HepG2 (cell line): Measurements from ENCODE around the gene KLF7. TPM values are rescaled to one million over a fixed set of nuclear protein-coding genes. Genes with fewer than 3 reads are reported as not detected.

Source experiments
- ATAC-seq: fragments of 200-7000 bp; cut with Tn5 transposase; 3 replicates; pipeline ENCODE4 v1.9.1; 2020; ENCODE audit warnings: mild to moderate bottlenecking, moderate library complexity
- BruUV-seq: library from RNA; stranded (reverse); fragments of 400-500 nt; replicated peaks from 2 replicates; lab custom pipeline; 2021; lab: Mats Ljungman, UMichigan
- CTCF ChIA-PET: fragments of 300-600 bp; formaldehyde crosslinking; extraction: SDS; loops from one replicate; lab custom pipeline; 2021; ENCODE audit warnings: low total read pairs, inconsistent platforms, low intra/inter-chr PET ratio; lab: Yijun Ruan, JAX
- POLR2A ChIA-PET: fragments of 350-600 bp; sonication (Branson Sonifier 250); formaldehyde crosslinking; loops from one replicate; lab custom pipeline; 2020; ENCODE audit warnings: antibody characterized with exemption, inconsistent platforms; lab: Yijun Ruan, JAX
- DNase-seq: peaks from one replicate; pipeline ENCODE4 v3.0.0-alpha.2; 2015; ENCODE audit warnings: low spot score
- FAIRE-seq: peaks from 3 replicates; lab custom pipeline; 2011; peaks lifted over from hg19 to GRCh38; lab: Jason Lieb, UNC
- H2AFZ ChIP-seq: one replicate; pipeline ENCODE4 v1.6.1; 2011; ENCODE audit warnings: low read length, inconsistent platforms
- H3K27ac ChIP-seq: fragments of 300-600 bp; 3 replicates; pipeline ENCODE4 v1.8.0; 2011; ENCODE audit warnings: mixed run types, mild to moderate bottlenecking, mixed read lengths, low read length, inconsistent platforms; ENCODE audit not compliant: insufficient read depth; ENCODE audit errors: extremely low read length
- H3K27me3 ChIP-seq, 2 experiments: fragments of 200-600 bp in 1 of 2; 2 replicates in 1 of 2; 3 replicates in 1 of 2; pipeline versions ENCODE4 v1.6.0 to v1.8.0; 2011; ENCODE audit warnings: low read length in 2 of 2, mild to moderate bottlenecking in 2 of 2, moderate library complexity in 2 of 2, inconsistent platforms in 1 of 2; ENCODE audit not compliant: insufficient read depth in 2 of 2, control insufficient read depth in 1 of 2
- H3K36me3 ChIP-seq, 2 experiments: fragments of 200-600 bp in 1 of 2; replicated peaks in 1 of 2; 2 replicates in 1 of 2; 3 replicates in 1 of 2; pipeline versions ENCODE4 v1.5.1 to v1.8.0; 2011; ENCODE audit warnings: low read length in 2 of 2, inconsistent platforms in 1 of 2; ENCODE audit not compliant: insufficient read depth in 2 of 2, control insufficient read depth in 1 of 2
- H3K4me1 ChIP-seq: 2 replicates; pipeline ENCODE4 v1.5.1; 2012; ENCODE audit warnings: low read length, inconsistent platforms; ENCODE audit not compliant: insufficient read depth
- H3K4me2 ChIP-seq: 2 replicates; pipeline ENCODE4 v1.6.0; 2011; ENCODE audit warnings: low read depth, low read length, inconsistent platforms
- H3K4me3 ChIP-seq, 3 experiments: fragments of 200-600 bp in 1 of 3; sonication (generic), shearing (Covaris generic) in 1 of 3; replicated peaks in 1 of 3; 2 replicates each; pipeline ENCODE4 v1.5.1; 2011 to 2016; ENCODE audit warnings: low read length in 3 of 3, inconsistent platforms in 2 of 3, low read depth in 2 of 3, mild to moderate bottlenecking in 2 of 3, control low read depth in 1 of 3, mixed read lengths in 1 of 3; ENCODE audit not compliant: insufficient read depth in 1 of 3
- H3K79me2 ChIP-seq: one replicate; pipeline ENCODE4 v1.6.1; 2011; ENCODE audit warnings: low read length, inconsistent platforms; ENCODE audit not compliant: insufficient read depth
- H3K9ac ChIP-seq: 2 replicates; pipeline ENCODE4 v1.6.0; 2011; ENCODE audit warnings: mild to moderate bottlenecking, low read depth, low read length, inconsistent platforms; ENCODE audit not compliant: insufficient read depth
- H3K9me3 ChIP-seq: 2 replicates; pipeline ENCODE4 v1.5.1; 2012; ENCODE audit warnings: mild to moderate bottlenecking, low read length
- H4K20me1 ChIP-seq: 2 replicates; pipeline ENCODE4 v1.6.0; 2011; ENCODE audit warnings: inconsistent platforms, mild to moderate bottlenecking, low read length, moderate library complexity; ENCODE audit not compliant: insufficient read depth
- MED8 ChIP-seq: sonication (generic); formaldehyde crosslinking; IDR thresholded peaks from 2 replicates; pipeline ENCODE4 v1.8.1; 2023; ENCODE audit warnings: mild to moderate bottlenecking, missing genetic modification reagents; ENCODE audit not compliant: insufficient replicate concordance
- ZBTB40 ChIP-seq, 2 experiments: fragments of 450-650 bp in 1 of 2; sonication (generic) in 1 of 2; formaldehyde crosslinking in 1 of 2; IDR thresholded peaks; 2 replicates each; pipeline versions ENCODE4 v1.6.1 to v1.8.0; 2016 to 2022; ENCODE audit warnings: antibody characterized with exemption in 1 of 2, mild to moderate bottlenecking in 1 of 2, missing genetic modification reagents in 1 of 2
- ZNF776 ChIP-seq: sonication (generic); formaldehyde crosslinking; IDR thresholded peaks from 2 replicates; pipeline ENCODE4 v1.4.0; 2020; ENCODE audit warnings: mild to moderate bottlenecking, missing genetic modification reagents
- WGBS: methylation state at CpG from one replicate; pipeline ENCODE4 v1.1.6; 2017; ENCODE audit warnings: low lambda C conversion rate; 5-methylcytosine and 5-hydroxymethylcytosine counted together
- in situ Hi-C: cut with HindIII; loops from 2 replicates; pipeline ENCODE4 v1.10.0; 2017; ENCODE audit warnings: low pct_unique_long_range_greater_than_20kb; ENCODE audit not compliant: extremely low pct_ligation_motif_present
- intact Hi-C: fragments of 100-400 bp; cut with micrococcal nuclease; formaldehyde crosslinking; loops from one replicate; pipeline ENCODE4 v1.10.0; 2022; ENCODE audit not compliant: unreplicated experiment
- polyA plus RNA-seq, 8 experiments: library from polyadenylated mRNA; depleted of rRNA in 3 of 8; stranded (reverse) in 7 of 8; unstranded in 1 of 8; fragments of >200 nt; fragmentation: Illumina TruSeq in 4 of 8; extraction: Trizol in 4 of 8; gene quantifications; 2 replicates each; pipeline versions ENCODE4 v1.2.1 to v1.2.3, GENCODE V29; 2011 to 2016; ENCODE audit warnings: low read depth in 4 of 8, missing spikeins in 1 of 8, mixed read lengths in 1 of 8; ENCODE audit not compliant: insufficient read depth in 1 of 8
- total RNA-seq, 5 experiments: library from RNA; depleted of rRNA; stranded (reverse); fragments of >200 nt; fragmentation: Illumina TruSeq; extraction: Trizol; gene quantifications; 2 replicates each; pipeline ENCODE4 v1.2.3, GENCODE V29; 2016; ENCODE audit warnings: low read depth in 1 of 5

KLF7 gene
- total and polyA plus RNA-seq, 2 of the 13 experiments (the other 11 are each of a cell fraction or from before 2014, with no cell fraction given) = 2.6 to 5.4 TPM

DNA sequence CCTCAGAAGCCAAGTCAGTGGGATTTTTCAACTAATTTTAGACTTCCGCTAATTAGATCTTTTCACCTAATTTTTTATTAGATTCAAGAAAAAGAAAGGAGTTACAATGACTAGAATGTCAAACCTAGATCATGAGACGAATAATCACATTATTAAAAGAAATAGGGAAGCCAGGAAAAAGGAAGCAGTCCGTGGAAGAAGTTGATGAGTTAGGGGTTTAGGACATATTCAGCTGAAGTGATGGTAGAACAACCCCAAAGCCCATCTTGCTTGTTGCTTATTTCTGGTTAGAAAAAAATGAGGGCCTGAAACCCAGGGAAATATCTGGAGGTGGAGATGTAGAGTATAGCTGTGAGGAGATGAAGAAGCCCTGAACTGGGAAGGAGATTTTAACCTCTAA lies 8.0 kb downstream of the KLF7 start:
- TF ChIP-seq MED8 (CRISPR knock-in tag) = no peak
- TF ChIP-seq, all 625 proteins: peak for 0
- Histone ChIP-seq H2AFZ (no peak overlapping the region), H3K4me3 (no peak overlapping the region), H3K9ac (no peak overlapping the region), H3K36me3 (no peaks in the 10 kb centered on the region), H3K79me2 (peaks cover 5% of the 10 kb centered on the region), H3K27ac (no peak overlapping the region), H3K4me2 (no peak overlapping the region), H3K9me3 (no peaks in the 10 kb centered on the region), H4K20me1 (0 out of 2 replicates have a peak, but pooled peaks cover 2% of the 10 kb centered on the region), H3K27me3 (no peaks in the 10 kb centered on the region), H3K4me1 (peaks cover 18% of the 10 kb centered on the region)
- FAIRE-seq (no peak), DNase-seq (no peak), ATAC-seq (no peak)
- in situ Hi-C loops (no loop called here), intact Hi-C loops (no loop called here)
- BruUV-seq = no TSS peak
- ChIA-PET POLR2A (no interaction called here), CTCF (no interaction called here)
- WGBS = 90% methylated on average over 3 of the region's 3 CpGs

- ATAC-seq (no peak), DNase-seq (no peak), FAIRE-seq (peak; percentile 28)
- Histone ChIP-seq H3K4me1 (peaks cover 12% of the 10 kb centered on the region), H3K4me3 (no peak overlapping the region), H3K79me2 (peaks cover 5% of the 10 kb centered on the region), H2AFZ (no peak overlapping the region), H3K9me3 (no peaks in the 10 kb centered on the region), H3K9ac (no peak overlapping the region), H3K36me3 (no peaks in the 10 kb centered on the region), H3K27ac (no peak overlapping the region), H3K4me2 (no peak overlapping the region), H3K27me3 (no peaks in the 10 kb centered on the region), H4K20me1 (0 out of 2 replicates have a peak, but pooled peaks cover 2% of the 10 kb centered on the region)
- intact Hi-C loops (no loop called here), in situ Hi-C loops (no loop called here)
- POLR2A ChIA-PET = no interaction called here
- TF ChIP-seq ZNF776 (CRISPR knock-in tag) (no peak), ZBTB40 (IDR thresholded peaks at IDR 0.05) (0 out of 2 replicates have a peak, but pooled peaks have one; percentile 25), ZBTB40 (CRISPR knock-in tag; IDR thresholded peaks at IDR 0.05) (no peak)
- 88% methylated on average over 1 of the region's 1 CpG for WGBS
- no TSS peak for BruUV-seq
- CTCF ChIA-PET = no interaction called here
Measured at GRCh38 chr2:207157162-207157481, 8.6 kb downstream of the KLF7 start.
